Ishikawa (cell line): ENCODE data around the gene TP53I13.

Experiments
- CEBPB ChIP-seq: IDR thresholded peaks from 2 replicates; pipeline ENCODE4 v1.6.1; 2012
- CREB1 ChIP-seq: IDR thresholded peaks from 2 replicates; pipeline ENCODE4 v1.6.1; 2012; ENCODE audit warnings: low read depth
- EGR1 ChIP-seq: IDR thresholded peaks from 2 replicates; pipeline ENCODE4 v1.6.1; 2012
- EP300 ChIP-seq: IDR thresholded peaks from 2 replicates; pipeline ENCODE4 v1.6.1; 2012; ENCODE audit warnings: borderline replicate concordance
- FOXM1 ChIP-seq: IDR thresholded peaks from 2 replicates; pipeline ENCODE4 v1.6.1; 2012; ENCODE audit warnings: low read depth, borderline replicate concordance
- NFIC ChIP-seq: IDR thresholded peaks from 2 replicates; pipeline ENCODE4 v1.6.1; 2012
- RAD21 ChIP-seq: IDR thresholded peaks from 2 replicates; pipeline ENCODE4 v1.6.1; 2012; ENCODE audit warnings: low read depth
- TAF1 ChIP-seq: IDR thresholded peaks from 2 replicates; pipeline ENCODE4 v1.6.1; 2012; ENCODE audit warnings: low read depth, mild to moderate bottlenecking
- TCF12 ChIP-seq: IDR thresholded peaks from 2 replicates; pipeline ENCODE4 v1.6.1; 2012; ENCODE audit warnings: low read depth
- TEAD4 ChIP-seq: IDR thresholded peaks from 2 replicates; pipeline ENCODE4 v1.6.1; 2012
- YY1 ChIP-seq: IDR thresholded peaks from 2 replicates; pipeline ENCODE4 v1.6.1; 2012; ENCODE audit warnings: low read depth
- ZBTB7A ChIP-seq: IDR thresholded peaks from 2 replicates; pipeline ENCODE4 v1.6.1; 2012; ENCODE audit warnings: low read depth
- TF ChIP-seq, protein P1 (sequence below): IDR thresholded peaks from 2 replicates; pipeline ENCODE4 v1.6.1; 2012
- TF ChIP-seq, protein P2 (sequence below): IDR thresholded peaks from 2 replicates; pipeline ENCODE4 v1.6.1; 2012
- TF ChIP-seq, protein P3 (sequence below): IDR thresholded peaks from 2 replicates; pipeline ENCODE4 v1.6.1; 2012; ENCODE audit warnings: low read depth, mild to moderate bottlenecking

The TP53I13 gene

DNA sequence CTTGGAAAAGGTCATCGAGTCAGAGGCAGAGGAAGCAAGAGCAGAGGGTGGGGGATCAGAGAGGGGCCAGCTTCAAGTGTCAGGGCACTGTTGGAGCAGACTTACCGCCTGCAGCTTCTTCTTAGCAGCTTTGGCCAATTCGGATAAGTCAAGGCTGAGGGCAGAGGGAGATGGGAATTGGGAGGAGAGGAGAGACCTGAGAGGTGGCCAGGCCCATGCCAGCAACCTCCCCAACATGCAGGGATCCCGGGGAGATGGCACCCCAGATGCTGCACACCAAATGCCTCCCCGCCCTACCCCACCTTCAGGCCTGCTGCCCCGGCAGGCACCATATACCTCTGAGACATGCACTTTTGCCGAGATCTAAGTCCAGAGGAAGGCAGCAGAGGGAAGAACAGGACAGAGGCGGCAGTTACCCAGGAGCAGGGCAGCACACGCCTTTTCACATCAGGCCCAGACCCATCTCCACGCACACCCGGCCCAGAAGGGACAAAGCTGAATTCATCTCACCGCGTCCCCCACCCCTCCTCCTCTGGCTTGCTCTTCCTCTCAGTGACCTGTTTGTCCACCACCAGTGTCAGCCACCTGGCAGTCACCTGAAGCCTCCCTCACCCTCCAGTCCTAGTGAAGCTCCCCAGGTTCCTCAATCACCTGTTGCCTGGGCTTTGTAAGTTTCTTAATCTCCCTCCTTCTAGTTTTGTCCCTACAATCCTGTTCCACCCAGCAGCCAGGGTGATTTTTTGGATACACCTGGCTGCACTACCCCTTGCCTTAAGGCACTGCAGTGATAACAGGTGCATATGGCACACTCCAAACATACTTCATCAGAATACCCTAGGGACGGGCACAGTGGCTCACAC is 10.4 kb downstream of the TP53I13 start:
- TF ChIP-seq ZBTB7A (no peak), TAF1 (no peak), FOXM1 (no peak), EP300 (no peak), YY1 (no peak), NFIC (no peak), TCF12 (no peak), CREB1 (no peak), RAD21 (no peak), CEBPB (no peak), TEAD4 (no peak), EGR1 (no peak)
- TF ChIP-seq, protein P1, sequence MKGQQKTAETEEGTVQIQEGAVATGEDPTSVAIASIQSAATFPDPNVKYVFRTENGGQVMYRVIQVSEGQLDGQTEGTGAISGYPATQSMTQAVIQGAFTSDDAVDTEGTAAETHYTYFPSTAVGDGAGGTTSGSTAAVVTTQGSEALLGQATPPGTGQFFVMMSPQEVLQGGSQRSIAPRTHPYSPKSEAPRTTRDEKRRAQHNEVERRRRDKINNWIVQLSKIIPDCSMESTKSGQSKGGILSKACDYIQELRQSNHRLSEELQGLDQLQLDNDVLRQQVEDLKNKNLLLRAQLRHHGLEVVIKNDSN, result no peak
- TF ChIP-seq, protein P2, sequence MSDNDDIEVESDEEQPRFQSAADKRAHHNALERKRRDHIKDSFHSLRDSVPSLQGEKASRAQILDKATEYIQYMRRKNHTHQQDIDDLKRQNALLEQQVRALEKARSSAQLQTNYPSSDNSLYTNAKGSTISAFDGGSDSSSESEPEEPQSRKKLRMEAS, result no peak
- TF ChIP-seq, protein P3, sequence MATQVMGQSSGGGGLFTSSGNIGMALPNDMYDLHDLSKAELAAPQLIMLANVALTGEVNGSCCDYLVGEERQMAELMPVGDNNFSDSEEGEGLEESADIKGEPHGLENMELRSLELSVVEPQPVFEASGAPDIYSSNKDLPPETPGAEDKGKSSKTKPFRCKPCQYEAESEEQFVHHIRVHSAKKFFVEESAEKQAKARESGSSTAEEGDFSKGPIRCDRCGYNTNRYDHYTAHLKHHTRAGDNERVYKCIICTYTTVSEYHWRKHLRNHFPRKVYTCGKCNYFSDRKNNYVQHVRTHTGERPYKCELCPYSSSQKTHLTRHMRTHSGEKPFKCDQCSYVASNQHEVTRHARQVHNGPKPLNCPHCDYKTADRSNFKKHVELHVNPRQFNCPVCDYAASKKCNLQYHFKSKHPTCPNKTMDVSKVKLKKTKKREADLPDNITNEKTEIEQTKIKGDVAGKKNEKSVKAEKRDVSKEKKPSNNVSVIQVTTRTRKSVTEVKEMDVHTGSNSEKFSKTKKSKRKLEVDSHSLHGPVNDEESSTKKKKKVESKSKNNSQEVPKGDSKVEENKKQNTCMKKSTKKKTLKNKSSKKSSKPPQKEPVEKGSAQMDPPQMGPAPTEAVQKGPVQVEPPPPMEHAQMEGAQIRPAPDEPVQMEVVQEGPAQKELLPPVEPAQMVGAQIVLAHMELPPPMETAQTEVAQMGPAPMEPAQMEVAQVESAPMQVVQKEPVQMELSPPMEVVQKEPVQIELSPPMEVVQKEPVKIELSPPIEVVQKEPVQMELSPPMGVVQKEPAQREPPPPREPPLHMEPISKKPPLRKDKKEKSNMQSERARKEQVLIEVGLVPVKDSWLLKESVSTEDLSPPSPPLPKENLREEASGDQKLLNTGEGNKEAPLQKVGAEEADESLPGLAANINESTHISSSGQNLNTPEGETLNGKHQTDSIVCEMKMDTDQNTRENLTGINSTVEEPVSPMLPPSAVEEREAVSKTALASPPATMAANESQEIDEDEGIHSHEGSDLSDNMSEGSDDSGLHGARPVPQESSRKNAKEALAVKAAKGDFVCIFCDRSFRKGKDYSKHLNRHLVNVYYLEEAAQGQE, result no peak

DNA sequence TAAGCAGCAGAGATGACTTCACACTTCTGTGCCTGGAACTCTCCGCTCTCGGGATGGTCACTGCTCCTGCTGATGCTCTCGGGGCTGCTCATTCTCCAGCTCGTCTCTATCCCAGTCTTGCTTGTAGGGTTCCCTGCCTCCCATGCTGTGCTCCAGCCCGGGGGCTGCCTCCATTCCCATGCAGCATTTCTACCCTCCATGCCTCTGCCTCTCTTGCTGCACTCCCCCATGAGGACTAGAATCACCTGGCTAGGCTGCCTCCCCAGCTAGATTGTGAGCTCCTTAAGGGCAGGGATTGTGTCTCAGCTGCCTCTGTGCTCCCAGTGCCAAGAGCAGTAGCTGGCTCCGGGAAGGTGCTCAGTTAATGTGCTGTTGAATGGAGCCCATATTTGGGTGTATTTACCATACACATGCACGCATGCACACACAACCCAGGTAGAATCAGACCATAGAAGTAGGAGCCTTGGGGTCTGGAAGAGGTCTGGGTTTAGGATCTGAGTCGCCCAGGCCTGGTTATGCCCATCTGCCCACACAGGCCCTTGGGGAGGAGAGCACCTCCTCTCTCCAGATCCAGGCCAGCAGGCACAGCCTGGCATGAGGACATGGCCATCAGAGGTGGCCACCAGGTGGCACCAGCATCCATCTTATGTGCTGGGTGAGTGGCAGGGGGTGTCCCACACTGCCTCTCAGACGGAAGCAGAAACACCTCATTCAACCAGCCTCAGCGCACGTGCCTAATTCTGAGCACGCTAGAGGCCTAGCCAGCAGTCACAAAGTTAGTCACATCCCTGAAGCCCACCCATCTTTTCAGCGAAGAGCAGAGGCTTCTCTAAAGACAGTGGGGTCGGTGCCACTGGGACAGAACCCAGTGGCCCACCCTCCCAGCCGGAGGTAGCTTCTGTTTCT is 11.6 kb downstream of the TP53I13 start:
- TF ChIP-seq TCF12 (no peak), FOXM1 (no peak), RAD21 (peak; percentile 93)
- TF ChIP-seq, protein P1, result peak; percentile 50; the same call in 1 of the 2 replicates
- TF ChIP-seq, protein P2, result peak; percentile 89

DNA sequence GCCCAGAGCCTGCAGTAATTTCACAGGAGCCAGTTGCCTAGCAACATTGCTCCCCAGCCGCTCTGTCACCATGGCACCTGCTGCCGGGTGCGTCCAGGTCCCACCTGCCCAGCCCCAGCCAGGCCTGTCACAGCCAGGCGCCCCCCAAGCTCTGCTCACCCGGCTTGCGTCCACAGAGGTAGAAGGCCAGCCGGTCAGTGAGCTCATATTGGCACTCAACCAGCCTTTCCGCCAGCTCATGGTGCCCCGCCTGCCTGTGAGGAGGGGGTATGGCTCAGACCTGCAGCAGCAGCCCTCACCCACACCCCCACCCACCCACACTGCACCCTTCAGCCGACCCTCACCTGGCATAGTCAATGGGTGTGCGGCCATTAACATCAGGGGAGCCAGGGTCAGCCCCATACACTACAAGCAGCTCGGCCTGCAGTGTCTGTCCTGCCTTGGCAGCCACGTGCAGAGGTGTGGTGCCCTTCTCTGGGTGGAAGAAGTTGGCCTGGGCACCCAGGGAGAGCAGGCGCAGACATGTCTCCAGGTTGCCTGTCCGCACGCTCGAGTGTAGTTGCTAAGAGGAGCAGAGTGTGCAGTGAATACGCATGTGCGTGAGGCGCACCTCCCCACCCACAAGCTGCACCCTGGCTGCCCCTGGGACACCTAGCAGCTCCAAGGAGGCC is 13.2 kb downstream of the TP53I13 start:
- no peak for TF ChIP-seq TEAD4
- TF ChIP-seq FOXM1, result no peak
- TF ChIP-seq TAF1, result no peak
- TF ChIP-seq, protein P3, result no peak
- TF ChIP-seq EGR1, result no peak
- no peak for TF ChIP-seq YY1

DNA sequence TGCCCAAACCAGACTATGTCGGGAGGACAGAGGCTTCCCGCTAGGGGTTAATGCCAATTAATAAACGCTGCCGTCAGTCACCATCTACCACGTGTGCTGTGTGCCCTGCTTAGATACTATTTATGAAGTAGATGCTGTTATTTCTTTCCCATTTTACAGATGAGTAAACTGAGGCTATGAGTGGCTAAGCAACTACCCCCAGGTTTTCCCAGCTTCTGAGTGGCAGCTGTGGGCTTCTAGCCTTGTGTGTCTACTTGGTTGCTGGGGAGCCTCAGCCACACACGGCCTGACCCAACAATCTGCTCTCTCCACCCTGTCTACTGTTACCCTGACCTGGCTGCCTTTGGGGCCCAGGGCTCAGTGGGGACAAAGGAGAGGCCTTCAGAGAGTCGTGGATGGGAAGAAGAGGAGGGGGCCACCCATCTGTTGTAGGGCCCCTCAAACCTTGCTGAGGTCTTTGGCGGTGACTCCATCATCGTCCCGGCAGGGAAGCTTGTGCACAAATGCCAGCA is 13.8 kb downstream of the TP53I13 start:
- TF ChIP-seq RAD21 (no peak), EP300 (no peak), FOXM1 (no peak), NFIC (no peak), TCF12 (no peak), CREB1 (no peak), EGR1 (no peak), TAF1 (no peak), CEBPB (no peak), YY1 (no peak), ZBTB7A (no peak)
- TF ChIP-seq, protein P3, result no peak
- TF ChIP-seq, protein P2, result no peak
